ENCODE data around the gene PLXNA2.

Gene PLXNA2

GRCh38 chr1:208222376-208223126 lies 21.6 kb downstream of the PLXNA2 start:
- DNase-seq, result no peak

GRCh38 chr1:208221291-208221622 lies 22.9 kb downstream of the PLXNA2 start:
- DNase-seq, result no peak

GRCh38 chr1:208219659-208220282 lies 24.4 kb downstream of the PLXNA2 start:
- no peak for DNase-seq

- DNase-seq, result no peak
Observed at GRCh38 chr1:208219098-208219658, 25.0 kb downstream of the PLXNA2 start.

- DNase-seq, result no peak
Observed at GRCh38 chr1:208218237-208219097, 25.7 kb downstream of the PLXNA2 start.

GRCh38 chr1:208217781-208218180 lies 26.4 kb downstream of the PLXNA2 start:
- no peak for DNase-seq

GRCh38 chr1:208216806-208217205 lies 27.4 kb downstream of the PLXNA2 start:
- DNase-seq, result no peak

GRCh38 chr1:208216062-208216461 lies 28.1 kb downstream of the PLXNA2 start:
- DNase-seq, result no peak

GRCh38 chr1:208215393-208215792 lies 28.8 kb downstream of the PLXNA2 start:
- DNase-seq, result no peak

- DNase-seq, result no peak
Observed at GRCh38 chr1:208213786-208214185, 30.4 kb downstream of the PLXNA2 start.

GRCh38 chr1:208212893-208213292 lies 31.3 kb downstream of the PLXNA2 start:
- DNase-seq, result no peak

GRCh38 chr1:208211921-208212843 lies 32.0 kb downstream of the PLXNA2 start:
- no peak for DNase-seq

GRCh38 chr1:208209896-208210589 lies 34.1 kb downstream of the PLXNA2 start:
- DNase-seq, result no peak

- DNase-seq, result no peak
Observed at GRCh38 chr1:208209286-208209685, 34.9 kb downstream of the PLXNA2 start.

- no peak for DNase-seq
Observed at GRCh38 chr1:208208132-208208487, 36.1 kb downstream of the PLXNA2 start.

- DNase-seq, result no peak
Observed at GRCh38 chr1:208207388-208208131, 36.6 kb downstream of the PLXNA2 start.

GRCh38 chr1:208206092-208206698 lies 38.0 kb downstream of the PLXNA2 start:
- no peak for DNase-seq

- no peak for DNase-seq
Observed at GRCh38 chr1:208205216-208206013, 38.8 kb downstream of the PLXNA2 start.

- DNase-seq, result no peak
Observed at GRCh38 chr1:208204779-208205178, 39.4 kb downstream of the PLXNA2 start.

All from NCI-H1417 treated with DMSO at 0.1 percent for 48 hours (cell line).